ENCODE results near the gene MATCAP1. TPM values are rescaled to one million over a fixed set of nuclear protein-coding genes. Genes with fewer than 3 reads are reported as not detected.

MATCAP1 gene
- polyA plus RNA-seq, 1 experiment: 13.1 TPM

- ChIA-PET CTCF (no interaction called here), POLR2A (no interaction called here)
- Histone ChIP-seq H3K36me3 (ENCODE audit: control insufficient read depth, insufficient read depth, low read length) (peaks cover 23% of the 10 kb centered on the region), H3K4me3 (ENCODE audit: low read depth, low read length) (no peak overlapping the region), H3K27me3 (ENCODE audit: control insufficient read depth, insufficient read depth, low read length) (no peaks in the 10 kb centered on the region)
- no peak for TF ChIP-seq CTCF (IDR thresholded peaks at IDR 0.05; ENCODE audit: insufficient read depth, low read depth, low read length)
- DNase-seq (ENCODE audit: low read depth): no peak
Observed at GRCh38 chr16:67202426-67202825, 18.7 kb upstream of the MATCAP1 start.

GRCh38 chr16:67201411-67202345, 17.9 kb upstream of the MATCAP1 start:
- H3K27me3 ChIP-seq (ENCODE audit: control insufficient read depth, insufficient read depth, low read length): no peaks in the 10 kb centered on the region
- no peak for DNase-seq (ENCODE audit: low read depth)
- ChIA-PET POLR2A (no interaction called here), CTCF (no interaction called here)
- no peak overlapping the region for H3K4me3 ChIP-seq (ENCODE audit: low read depth, low read length)
- TF ChIP-seq CTCF (IDR thresholded peaks at IDR 0.05; ENCODE audit: insufficient read depth, low read depth, low read length): no peak
- peaks cover 29% of the 10 kb centered on the region for H3K36me3 ChIP-seq (ENCODE audit: control insufficient read depth, insufficient read depth, low read length)

GRCh38 chr16:67200491-67200890, 16.7 kb upstream of the MATCAP1 start:
- ChIA-PET CTCF (interaction anchor here (0.7 to 1.0 kb wide), 2 partner anchors 44 to 1108 kb away, joined by 3 read pairs; no protein-coding TSS in a partner anchor), POLR2A (no interaction called here)
- no peak for TF ChIP-seq CTCF (IDR thresholded peaks at IDR 0.05; ENCODE audit: insufficient read depth, low read depth, low read length)
- Histone ChIP-seq H3K4me3 (ENCODE audit: low read depth, low read length) (no peak overlapping the region), H3K27me3 (ENCODE audit: control insufficient read depth, insufficient read depth, low read length) (no peaks in the 10 kb centered on the region), H3K36me3 (ENCODE audit: control insufficient read depth, insufficient read depth, low read length) (peaks cover 38% of the 10 kb centered on the region)
- no peak for DNase-seq (ENCODE audit: low read depth)

- no peak for TF ChIP-seq CTCF (IDR thresholded peaks at IDR 0.05; ENCODE audit: insufficient read depth, low read depth, low read length)
- ChIA-PET CTCF (interaction anchor here (1.0 to 2.7 kb wide), 2 partner anchors 9 to 45 kb away, joined by 3 to 10 read pairs; no protein-coding TSS in a partner anchor), POLR2A (no interaction called here)
- no peak for DNase-seq (ENCODE audit: low read depth)
- H3K36me3 ChIP-seq (ENCODE audit: control insufficient read depth, insufficient read depth, low read length): peaks cover 41% of the 10 kb centered on the region
- H3K4me3 ChIP-seq (ENCODE audit: low read depth, low read length): no peak overlapping the region
- H3K27me3 ChIP-seq (ENCODE audit: control insufficient read depth, insufficient read depth, low read length): no peaks in the 10 kb centered on the region
Observed at GRCh38 chr16:67199808-67200198, 16.0 kb upstream of the MATCAP1 start.

GRCh38 chr16:67199011-67199807, 15.4 kb upstream of the MATCAP1 start, which contains the start of gene ELMO3:
Gene ELMO3, plus strand, starts transcription at chr16:67199131. Its CDS starts 196 bp downstream, at chr16:67199327.
- POLR2A ChIA-PET: no interaction called here
- Histone ChIP-seq H3K27me3 (ENCODE audit: control insufficient read depth, insufficient read depth, low read length) (no peaks in the 10 kb centered on the region), H3K4me3 (ENCODE audit: low read depth, low read length) (no peak within 1 kb of the TSS), H3K36me3 (ENCODE audit: control insufficient read depth, insufficient read depth, low read length) (peaks cover 44% of the 10 kb centered on the region)
- peak; percentile 33 for TF ChIP-seq CTCF (IDR thresholded peaks at IDR 0.05; ENCODE audit: insufficient read depth, low read depth, low read length)
- no peak for DNase-seq (ENCODE audit: low read depth)
- CTCF ChIA-PET: interaction anchor here (0.5 to 2.9 kb wide), 11 partner anchors 10 to 223 kb away, joined by 3 to 10 read pairs (median 3); no protein-coding TSS in a partner anchor

Measured in BJ (cell line).